Neural cell (in vitro differentiated cells): ENCODE data around the gene KMT2D. TPM values are rescaled to one million over a fixed set of nuclear protein-coding genes. Genes with fewer than 3 reads are reported as not detected.

ENCODE experiments used
- H2AFZ ChIP-seq: fragments of 200-600, 300-800 bp; sonication (generic), shearing (Covaris generic); 2 replicates; pipeline ENCODE4 v1.6.0; 2014; ENCODE audit warnings: low read depth, mild to moderate bottlenecking, antibody characterized with exemption, low read length, moderate library complexity
- H3F3A ChIP-seq: fragments of 200-600 bp; shearing (Covaris generic); 2 replicates; pipeline ENCODE4 v1.6.1; 2016; ENCODE audit warnings: mild to moderate bottlenecking, moderate library complexity, mixed read lengths, antibody characterized with exemption, low read length; ENCODE audit not compliant: insufficient read depth, poor library complexity, severe bottlenecking
- H3K27ac ChIP-seq: fragments of 200-600, 300-800 bp; sonication (generic), shearing (Covaris generic); 2 replicates; pipeline ENCODE4 v1.5.1; 2014; ENCODE audit warnings: mild to moderate bottlenecking, low read length, moderate library complexity
- H3K27me3 ChIP-seq: fragments of 300-800, 200-600 bp; sonication (generic), shearing (Covaris generic); 2 replicates; pipeline ENCODE4 v1.6.0; 2014; ENCODE audit warnings: mild to moderate bottlenecking, low read depth, low read length, moderate library complexity; ENCODE audit not compliant: insufficient read depth
- H3K36me3 ChIP-seq: fragments of 300-800, 200-600 bp; sonication (generic), shearing (Covaris generic); 2 replicates; pipeline ENCODE4 v1.5.1; 2014; ENCODE audit warnings: mild to moderate bottlenecking, antibody characterized with exemption, low read length, moderate library complexity; ENCODE audit not compliant: insufficient read depth
- H3K4me2 ChIP-seq: fragments of 300-800, 200-600 bp; sonication (generic), shearing (Covaris generic); 2 replicates; pipeline ENCODE4 v1.6.0; 2014; ENCODE audit warnings: mild to moderate bottlenecking, low read length
- H3K4me3 ChIP-seq: fragments of 300-800, 200-600 bp; sonication (generic), shearing (Covaris generic); 2 replicates; pipeline ENCODE4 v1.5.1; 2014; ENCODE audit warnings: mild to moderate bottlenecking, low read length, moderate library complexity
- H3K79me2 ChIP-seq: fragments of 200-600 bp; shearing (Covaris generic); replicated peaks from 2 replicates; pipeline ENCODE4 v1.6.0; 2014; ENCODE audit warnings: mild to moderate bottlenecking, low read length, moderate library complexity; ENCODE audit not compliant: insufficient read depth
- H3K9ac ChIP-seq: fragments of 300-800, 200-600 bp; sonication (generic), shearing (Covaris generic); 2 replicates; pipeline ENCODE4 v1.6.1; 2016; ENCODE audit warnings: mild to moderate bottlenecking, low read length, mixed read lengths
- H3K9me2 ChIP-seq: fragments of 200-600 bp; shearing (Covaris generic); 2 replicates; pipeline ENCODE4 v1.6.1; 2016; ENCODE audit warnings: mild to moderate bottlenecking, low read length, mixed read lengths; ENCODE audit not compliant: insufficient read depth
- H3K9me3 ChIP-seq: fragments of 200-600, 300-800 bp; sonication (generic), shearing (Covaris generic); 2 replicates; pipeline ENCODE4 v1.6.1; 2016; ENCODE audit warnings: mild to moderate bottlenecking, mixed run types, low read length, moderate library complexity, mixed read lengths
- H4K20me1 ChIP-seq: fragments of 200-600 bp; shearing (Covaris generic); 2 replicates; pipeline ENCODE4 v1.6.1; 2016; ENCODE audit warnings: mild to moderate bottlenecking, mixed run types; ENCODE audit not compliant: insufficient read depth
- CTCF ChIP-seq: fragments of 450-650 bp; IDR thresholded peaks from 2 replicates; pipeline ENCODE4 v1.5.1; 2014; ENCODE audit warnings: antibody characterized with exemption, mild to moderate bottlenecking, moderate library complexity; ENCODE audit not compliant: poor library complexity, severe bottlenecking
- EP300 ChIP-seq: fragments of 450-650 bp; conservative IDR thresholded peaks from 2 replicates; pipeline ENCODE4 v1.6.1; 2014; ENCODE audit warnings: antibody characterized with exemption, mild to moderate bottlenecking, moderate library complexity; ENCODE audit not compliant: poor library complexity, severe bottlenecking
- EZH2 ChIP-seq: fragments of 200-600, 300-800 bp; shearing (Covaris generic), sonication (generic); IDR thresholded peaks from 2 replicates; pipeline ENCODE4 v1.6.1; 2014; ENCODE audit warnings: antibody characterized with exemption, low read length, borderline replicate concordance, mild to moderate bottlenecking; ENCODE audit not compliant: insufficient read depth, poor library complexity, severe bottlenecking
- MXI1 ChIP-seq: fragments of 450-650 bp; conservative IDR thresholded peaks from 2 replicates; pipeline ENCODE4 v1.6.1; 2014; ENCODE audit warnings: antibody characterized with exemption, mild to moderate bottlenecking; ENCODE audit not compliant: poor library complexity, severe bottlenecking
- POLR2AphosphoS5 ChIP-seq: IDR thresholded peaks from 2 replicates; pipeline ENCODE4 v1.6.1; 2012
- RAD21 ChIP-seq: fragments of 450-650 bp; conservative IDR thresholded peaks from 2 replicates; pipeline ENCODE4 v1.6.1; 2014; ENCODE audit warnings: antibody characterized with exemption, mild to moderate bottlenecking, moderate library complexity
- REST ChIP-seq: IDR thresholded peaks from 2 replicates; pipeline ENCODE4 v1.6.1; 2012; ENCODE audit warnings: borderline replicate concordance
- SMC3 ChIP-seq: fragments of 450-650 bp; conservative IDR thresholded peaks from 2 replicates; pipeline ENCODE4 v1.6.1; 2014; ENCODE audit warnings: antibody characterized with exemption, mild to moderate bottlenecking, moderate library complexity; ENCODE audit not compliant: poor library complexity
- TAF1 ChIP-seq: IDR thresholded peaks from 2 replicates; pipeline ENCODE4 v1.6.1; 2012; ENCODE audit warnings: low read depth
- polyA plus RNA-seq: library from polyadenylated mRNA; depleted of rRNA; stranded (reverse); fragments of >200 nt; gene quantifications from 2 replicates; pipeline ENCODE4 v1.2.3, GENCODE V29; 2014

Gene KMT2D
- polyA plus RNA-seq, 1 donor from 2014 or later, result 15.8 TPM

- Histone ChIP-seq H4K20me1 (peaks cover 17% of the 10 kb centered on the region), H3K9ac (no peak overlapping the region)
These were observed 8.0 kb downstream of the KMT2D start for GRCh38 chr12:49052451-49053208.

More at GRCh38 chr12:49052451-49053208, 8.0 kb downstream of the KMT2D start:
- H3K79me2 ChIP-seq, result peaks cover 33% of the 10 kb centered on the region
- TF ChIP-seq EZH2 (no peak), SMC3 (no peak), MXI1 (no peak), CTCF (no peak), EP300 (no peak), REST (no peak), RAD21 (no peak), POLR2AphosphoS5 (no peak), TAF1 (no peak)
- H3K27me3 ChIP-seq, result no peaks in the 10 kb centered on the region
- no peak overlapping the region for H2AFZ ChIP-seq
- no peak overlapping the region for H3K4me3 ChIP-seq
- no peaks in the 10 kb centered on the region for H3K9me2 ChIP-seq
- H3K27ac ChIP-seq, result no peak overlapping the region
- H3K9me3 ChIP-seq, result no peaks in the 10 kb centered on the region
- no peak overlapping the region for H3K4me2 ChIP-seq
- H3K36me3 ChIP-seq, result no peaks in the 10 kb centered on the region
- no peaks in the 10 kb centered on the region for H3F3A ChIP-seq
